Neural cell (in vitro differentiated cells): ENCODE data around the gene MSI1.

Experiments
- CTCF ChIP-seq: fragments of 450-650 bp; IDR thresholded peaks from 2 replicates; pipeline ENCODE4 v1.5.1; 2014; ENCODE audit warnings: antibody characterized with exemption, mild to moderate bottlenecking, moderate library complexity; ENCODE audit not compliant: poor library complexity, severe bottlenecking
- EP300 ChIP-seq: fragments of 450-650 bp; conservative IDR thresholded peaks from 2 replicates; pipeline ENCODE4 v1.6.1; 2014; ENCODE audit warnings: antibody characterized with exemption, mild to moderate bottlenecking, moderate library complexity; ENCODE audit not compliant: poor library complexity, severe bottlenecking
- EZH2 ChIP-seq: fragments of 200-600, 300-800 bp; shearing (Covaris generic), sonication (generic); IDR thresholded peaks from 2 replicates; pipeline ENCODE4 v1.6.1; 2014; ENCODE audit warnings: antibody characterized with exemption, low read length, borderline replicate concordance, mild to moderate bottlenecking; ENCODE audit not compliant: insufficient read depth, poor library complexity, severe bottlenecking
- MXI1 ChIP-seq: fragments of 450-650 bp; conservative IDR thresholded peaks from 2 replicates; pipeline ENCODE4 v1.6.1; 2014; ENCODE audit warnings: antibody characterized with exemption, mild to moderate bottlenecking; ENCODE audit not compliant: poor library complexity, severe bottlenecking
- POLR2AphosphoS5 ChIP-seq: IDR thresholded peaks from 2 replicates; pipeline ENCODE4 v1.6.1; 2012
- RAD21 ChIP-seq: fragments of 450-650 bp; conservative IDR thresholded peaks from 2 replicates; pipeline ENCODE4 v1.6.1; 2014; ENCODE audit warnings: antibody characterized with exemption, mild to moderate bottlenecking, moderate library complexity
- SMC3 ChIP-seq: fragments of 450-650 bp; conservative IDR thresholded peaks from 2 replicates; pipeline ENCODE4 v1.6.1; 2014; ENCODE audit warnings: antibody characterized with exemption, mild to moderate bottlenecking, moderate library complexity; ENCODE audit not compliant: poor library complexity
- TAF1 ChIP-seq: IDR thresholded peaks from 2 replicates; pipeline ENCODE4 v1.6.1; 2012; ENCODE audit warnings: low read depth
- TF ChIP-seq, protein P1 (sequence below): IDR thresholded peaks from 2 replicates; pipeline ENCODE4 v1.6.1; 2012; ENCODE audit warnings: borderline replicate concordance

GRCh38 chr12:120358412-120359100, 10.4 kb downstream of the MSI1 start:
- TF ChIP-seq CTCF (no peak), EZH2 (no peak), EP300 (no peak), SMC3 (no peak), MXI1 (no peak), POLR2AphosphoS5 (no peak), RAD21 (no peak), TAF1 (no peak)
- TF ChIP-seq, protein P1, sequence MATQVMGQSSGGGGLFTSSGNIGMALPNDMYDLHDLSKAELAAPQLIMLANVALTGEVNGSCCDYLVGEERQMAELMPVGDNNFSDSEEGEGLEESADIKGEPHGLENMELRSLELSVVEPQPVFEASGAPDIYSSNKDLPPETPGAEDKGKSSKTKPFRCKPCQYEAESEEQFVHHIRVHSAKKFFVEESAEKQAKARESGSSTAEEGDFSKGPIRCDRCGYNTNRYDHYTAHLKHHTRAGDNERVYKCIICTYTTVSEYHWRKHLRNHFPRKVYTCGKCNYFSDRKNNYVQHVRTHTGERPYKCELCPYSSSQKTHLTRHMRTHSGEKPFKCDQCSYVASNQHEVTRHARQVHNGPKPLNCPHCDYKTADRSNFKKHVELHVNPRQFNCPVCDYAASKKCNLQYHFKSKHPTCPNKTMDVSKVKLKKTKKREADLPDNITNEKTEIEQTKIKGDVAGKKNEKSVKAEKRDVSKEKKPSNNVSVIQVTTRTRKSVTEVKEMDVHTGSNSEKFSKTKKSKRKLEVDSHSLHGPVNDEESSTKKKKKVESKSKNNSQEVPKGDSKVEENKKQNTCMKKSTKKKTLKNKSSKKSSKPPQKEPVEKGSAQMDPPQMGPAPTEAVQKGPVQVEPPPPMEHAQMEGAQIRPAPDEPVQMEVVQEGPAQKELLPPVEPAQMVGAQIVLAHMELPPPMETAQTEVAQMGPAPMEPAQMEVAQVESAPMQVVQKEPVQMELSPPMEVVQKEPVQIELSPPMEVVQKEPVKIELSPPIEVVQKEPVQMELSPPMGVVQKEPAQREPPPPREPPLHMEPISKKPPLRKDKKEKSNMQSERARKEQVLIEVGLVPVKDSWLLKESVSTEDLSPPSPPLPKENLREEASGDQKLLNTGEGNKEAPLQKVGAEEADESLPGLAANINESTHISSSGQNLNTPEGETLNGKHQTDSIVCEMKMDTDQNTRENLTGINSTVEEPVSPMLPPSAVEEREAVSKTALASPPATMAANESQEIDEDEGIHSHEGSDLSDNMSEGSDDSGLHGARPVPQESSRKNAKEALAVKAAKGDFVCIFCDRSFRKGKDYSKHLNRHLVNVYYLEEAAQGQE = no peak
